NCI-H69 (cell line): ENCODE data around the gene PIRT.

Experiments used
- DNase-seq: peaks from one replicate; lab custom pipeline; 2025; lab: John Stamatoyannopoulos, UW

The PIRT gene

DNA sequence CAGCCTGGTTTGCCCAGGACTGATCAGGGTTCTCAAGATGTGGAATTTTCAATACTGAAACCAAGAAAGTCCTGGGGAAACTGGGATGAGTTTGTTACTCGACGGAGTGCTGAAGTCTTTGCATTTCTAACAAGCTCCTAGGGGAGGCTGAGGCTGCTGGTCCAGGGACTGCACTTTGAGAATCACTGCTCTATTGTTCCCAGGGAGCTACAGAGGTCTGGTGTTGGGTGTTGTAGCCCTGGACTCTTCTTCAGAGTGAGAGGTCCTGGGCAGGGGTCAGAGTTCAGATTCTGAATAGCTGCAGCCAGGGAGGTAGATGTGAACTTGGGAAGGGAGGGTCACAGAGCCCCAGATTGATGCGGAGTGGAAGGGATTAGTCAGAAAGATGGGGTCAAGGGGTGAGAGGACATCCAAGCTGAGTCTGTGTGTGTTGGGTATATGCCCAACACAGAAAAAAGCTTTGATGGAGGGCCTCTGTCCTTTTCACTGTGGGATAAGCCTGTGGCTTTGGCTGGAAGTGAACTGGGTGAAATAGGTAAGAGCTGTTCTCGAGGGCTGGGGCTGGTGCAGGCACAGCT, 48.1 kb downstream of the PIRT start:
- DNase-seq = no peak

DNA sequence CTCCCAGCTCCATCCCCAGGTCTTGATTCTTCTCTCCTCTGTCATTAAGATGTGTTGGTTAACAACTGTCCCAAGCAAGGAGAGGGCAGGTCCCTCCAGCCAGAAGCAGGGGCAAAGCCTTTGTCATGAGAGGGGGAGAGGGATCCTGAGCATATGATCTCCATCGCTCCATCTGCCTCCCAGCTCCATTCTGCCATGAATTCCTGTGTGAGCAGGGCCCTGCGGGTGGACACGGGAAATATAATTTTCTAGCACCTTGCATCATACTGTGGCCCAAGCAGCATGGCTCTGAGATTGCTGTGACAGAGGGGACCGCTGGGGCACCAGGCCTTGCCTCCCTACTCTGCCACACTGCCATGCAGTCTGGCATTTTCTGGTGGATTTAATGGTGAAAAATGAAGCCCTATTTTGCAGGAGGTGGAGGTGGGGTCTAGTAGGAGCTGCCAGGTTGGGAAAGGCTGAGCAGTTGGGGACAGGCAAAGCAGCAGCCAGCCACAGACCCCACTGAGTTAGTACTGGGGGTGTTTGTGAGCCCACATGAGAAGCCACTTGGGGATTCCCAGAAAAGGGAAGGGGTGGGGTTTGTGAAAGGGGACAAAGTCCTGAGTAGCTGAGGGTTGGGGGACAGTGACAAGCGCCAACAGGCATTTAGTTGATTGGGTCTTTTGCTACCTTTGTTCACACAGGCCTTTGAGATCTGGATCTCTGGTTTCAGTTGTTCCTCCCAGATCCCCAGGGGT, 50.4 kb downstream of the PIRT start:
- DNase-seq = no peak

GRCh38 chr17:10785295-10785694, 52.6 kb downstream of the PIRT start:
- no peak for DNase-seq

GRCh38 chr17:10779609-10780008, 58.3 kb downstream of the PIRT start:
- no peak for DNase-seq

GRCh38 chr17:10777890-10778289, 60.0 kb downstream of the PIRT start:
- DNase-seq = no peak

DNA sequence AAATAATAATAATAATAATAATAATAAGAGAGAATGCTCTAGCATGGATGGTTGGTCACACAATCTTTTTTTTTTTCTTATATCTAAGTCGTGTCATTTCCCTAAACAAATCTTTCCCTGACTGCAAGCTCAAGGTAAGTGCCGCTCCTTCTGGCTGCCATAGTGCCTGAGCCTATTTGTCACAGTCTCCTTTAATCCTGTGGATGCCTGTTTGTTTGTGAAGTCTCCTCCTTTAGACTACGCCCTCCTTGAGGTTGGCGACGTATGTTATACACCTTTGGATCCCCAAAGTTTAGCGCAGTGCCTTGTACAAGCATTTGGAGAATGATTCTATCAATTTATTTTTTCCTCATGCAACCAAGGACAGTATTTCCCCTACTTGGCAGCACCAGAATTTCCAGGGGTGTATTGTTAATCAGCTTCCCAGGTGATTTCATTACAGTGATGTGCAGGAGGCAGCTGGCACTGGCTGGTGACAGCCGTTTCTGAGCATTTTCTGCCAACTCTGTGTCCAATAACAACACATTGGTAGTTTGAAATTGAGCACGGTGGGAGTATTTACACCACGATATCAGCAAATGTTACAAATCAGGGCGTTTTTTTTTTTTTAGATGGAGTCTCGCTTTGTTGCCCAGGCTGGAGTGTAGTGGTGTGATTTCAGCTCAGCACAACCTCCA, 60.6 kb downstream of the PIRT start:
- DNase-seq = no peak

- DNase-seq = no peak
Observed at GRCh38 chr17:10776381-10776780, 61.5 kb downstream of the PIRT start.

DNA sequence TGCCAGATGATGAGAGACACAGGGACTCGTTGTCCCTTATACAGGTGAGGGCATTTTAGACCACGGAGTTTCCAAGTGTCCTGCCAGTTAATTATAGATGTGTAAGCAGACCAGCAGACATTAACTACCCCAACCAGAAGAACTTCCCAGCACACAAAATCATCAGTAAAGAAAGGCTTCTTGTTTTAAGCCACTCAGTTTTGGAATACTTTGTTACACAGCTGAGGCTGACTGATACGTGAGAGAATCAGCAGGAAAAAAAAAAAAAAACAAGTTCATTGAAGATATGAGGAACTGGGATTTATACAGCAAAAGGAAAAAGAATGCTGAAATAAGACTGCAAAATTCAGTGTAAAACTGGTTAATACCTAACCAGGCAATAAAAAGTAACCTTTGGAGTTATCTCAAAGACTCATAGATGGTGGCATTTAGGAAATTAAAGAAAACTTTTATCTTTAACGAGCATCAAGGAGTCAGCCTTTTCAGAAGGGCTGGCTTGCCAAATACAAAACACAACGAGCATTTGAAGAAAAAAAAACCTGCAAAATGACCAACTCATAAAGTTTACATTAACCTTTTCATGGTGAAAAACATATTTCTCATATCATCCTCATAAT, 62.0 kb downstream of the PIRT start:
- no peak for DNase-seq

- DNase-seq = no peak
Observed at GRCh38 chr17:10775058-10775457, 62.8 kb downstream of the PIRT start.

GRCh38 chr17:10773391-10773790, 64.5 kb downstream of the PIRT start:
- DNase-seq = no peak
